SU-DHL-6 (cell line): Measurements from ENCODE around the gene OGT.

Source experiments
- H2AFZ ChIP-seq: fragments of 200-600 bp; sonication (generic); 2 replicates; pipeline ENCODE4 v1.6.1; 2014; ENCODE audit warnings: low read depth, mild to moderate bottlenecking, moderate library complexity, mixed read lengths, antibody characterized with exemption, low read length; ENCODE audit not compliant: severe bottlenecking
- H3F3A ChIP-seq: fragments of 200-600 bp; shearing (Covaris generic); 2 replicates; pipeline ENCODE4 v1.6.0; 2016; ENCODE audit warnings: antibody characterized with exemption, mild to moderate bottlenecking; ENCODE audit not compliant: insufficient read depth
- H3K27ac ChIP-seq: fragments of 200-600 bp; sonication (generic); 2 replicates; pipeline ENCODE4 v1.5.1; 2016; ENCODE audit warnings: low read depth, mild to moderate bottlenecking, low read length, moderate library complexity, mixed read lengths
- H3K27me3 ChIP-seq: fragments of 200-600 bp; sonication (generic), shearing (Covaris generic); 2 replicates; pipeline ENCODE4 v1.6.0; 2014; ENCODE audit warnings: mild to moderate bottlenecking, low read length
- H3K36me3 ChIP-seq: fragments of 200-600 bp; sonication (generic); 2 replicates; pipeline ENCODE4 v1.6.1; 2014; ENCODE audit warnings: mild to moderate bottlenecking, low read length, mixed read lengths
- H3K4me2 ChIP-seq: fragments of 300-600, 200-600 bp; shearing (Covaris generic), sonication (generic); 2 replicates; pipeline ENCODE4 v1.6.0; 2014; ENCODE audit warnings: low read length, low read depth, mild to moderate bottlenecking; ENCODE audit not compliant: poor library complexity, severe bottlenecking
- H3K4me3 ChIP-seq: fragments of 200-600 bp; sonication (generic); 2 replicates; pipeline ENCODE4 v1.5.1; 2014; ENCODE audit warnings: antibody characterized with exemption, low read length, mild to moderate bottlenecking, mixed read lengths; ENCODE audit not compliant: insufficient read depth, poor library complexity, severe bottlenecking
- H3K79me2 ChIP-seq: fragments of 200-600 bp; sonication (generic); 2 replicates; pipeline ENCODE4 v1.6.1; 2014; ENCODE audit warnings: mild to moderate bottlenecking, low read length, moderate library complexity; ENCODE audit not compliant: insufficient read depth
- H3K9ac ChIP-seq: fragments of 200-600 bp; sonication (generic); 2 replicates; pipeline ENCODE4 v1.7.0; 2014; ENCODE audit warnings: mild to moderate bottlenecking, low read length
- H3K9me2 ChIP-seq: fragments of 200-600 bp; sonication (generic); replicated peaks from 2 replicates; pipeline ENCODE4 v1.6.1; 2014; ENCODE audit warnings: low read length; ENCODE audit not compliant: insufficient read depth
- H3K9me3 ChIP-seq: fragments of 200-600 bp; sonication (generic); 2 replicates; pipeline ENCODE4 v1.6.1; 2014; ENCODE audit warnings: low read length, mixed read lengths; ENCODE audit not compliant: insufficient read depth
- H4K20me1 ChIP-seq: fragments of 200-600 bp; sonication (generic); 2 replicates; pipeline ENCODE4 v1.6.1; 2014; ENCODE audit warnings: low read depth, mild to moderate bottlenecking, antibody characterized with exemption, low read length, moderate library complexity, mixed read lengths
- EZH2phosphoT487 ChIP-seq: fragments of 200-600 bp; sonication (generic), shearing (Covaris generic); conservative IDR thresholded peaks from 2 replicates; pipeline ENCODE4 v1.6.1; 2018; ENCODE audit warnings: mild to moderate bottlenecking, antibody characterized with exemption, low read length, moderate library complexity, mixed read lengths
- TF ChIP-seq, protein P1 (sequence below): fragments of 200-600 bp; sonication (generic); IDR thresholded peaks from one replicate; pipeline ENCODE4 v1.5.1; 2017; ENCODE audit warnings: antibody characterized with exemption, mild to moderate bottlenecking, low read length, moderate library complexity; ENCODE audit not compliant: insufficient read depth, poor library complexity, severe bottlenecking

Gene OGT

DNA sequence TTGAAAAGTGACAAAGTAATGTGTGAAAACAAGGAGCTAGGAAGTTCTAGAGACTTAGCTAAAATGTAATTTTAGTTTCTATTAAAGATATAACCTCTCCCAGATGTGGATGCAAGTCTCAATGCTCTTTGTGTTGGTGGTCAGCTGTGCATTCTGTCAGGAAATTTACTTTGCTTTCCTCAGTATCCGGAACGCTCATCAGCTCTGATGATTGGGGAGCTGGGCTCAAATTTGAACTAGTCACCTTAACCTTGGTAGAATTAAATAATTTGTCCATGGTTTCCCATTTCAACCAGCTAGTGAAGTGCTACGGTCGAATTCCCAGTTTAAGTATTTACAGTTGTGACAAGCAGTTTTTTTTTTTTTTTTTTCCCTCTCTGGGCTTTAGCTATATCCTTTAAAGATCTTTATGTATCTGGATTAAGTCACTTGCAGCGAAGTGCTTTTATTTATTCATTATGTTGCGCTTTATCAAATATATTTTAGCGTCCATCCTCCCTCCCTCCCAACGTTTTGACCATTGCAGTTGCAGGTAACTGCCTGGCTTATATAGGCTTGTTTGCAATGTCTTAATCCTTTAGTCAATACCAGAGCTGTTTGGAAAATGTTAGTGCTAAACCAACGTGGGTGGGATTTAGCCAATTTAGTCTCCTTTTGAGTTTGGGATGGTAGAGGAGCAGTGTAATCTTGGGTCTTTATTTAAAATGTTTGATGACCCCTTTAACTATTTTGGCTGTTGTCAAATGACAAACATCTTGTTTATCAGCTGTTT is 2.1 kb downstream of the OGT start:
- Histone ChIP-seq H2AFZ (no peak overlapping the region), H3K4me3 (peak overlapping the region; percentile 70), H3K9ac (peak overlapping the region; percentile 96), H3K9me3 (no peaks in the 10 kb centered on the region), H3K27me3 (no peaks in the 10 kb centered on the region), H3K9me2 (no peaks in the 10 kb centered on the region), H4K20me1 (peaks cover 25% of the 10 kb centered on the region), H3K4me2 (peak overlapping the region; percentile 97), H3K79me2 (peaks cover 70% of the 10 kb centered on the region), H3K36me3 (peaks cover 16% of the 10 kb centered on the region; the same call in 1 of the 2 replicates), H3F3A (peaks cover 5% of the 10 kb centered on the region; the same call in 1 of the 2 replicates), H3K27ac (no peak overlapping the region)
- TF ChIP-seq, protein P1, sequence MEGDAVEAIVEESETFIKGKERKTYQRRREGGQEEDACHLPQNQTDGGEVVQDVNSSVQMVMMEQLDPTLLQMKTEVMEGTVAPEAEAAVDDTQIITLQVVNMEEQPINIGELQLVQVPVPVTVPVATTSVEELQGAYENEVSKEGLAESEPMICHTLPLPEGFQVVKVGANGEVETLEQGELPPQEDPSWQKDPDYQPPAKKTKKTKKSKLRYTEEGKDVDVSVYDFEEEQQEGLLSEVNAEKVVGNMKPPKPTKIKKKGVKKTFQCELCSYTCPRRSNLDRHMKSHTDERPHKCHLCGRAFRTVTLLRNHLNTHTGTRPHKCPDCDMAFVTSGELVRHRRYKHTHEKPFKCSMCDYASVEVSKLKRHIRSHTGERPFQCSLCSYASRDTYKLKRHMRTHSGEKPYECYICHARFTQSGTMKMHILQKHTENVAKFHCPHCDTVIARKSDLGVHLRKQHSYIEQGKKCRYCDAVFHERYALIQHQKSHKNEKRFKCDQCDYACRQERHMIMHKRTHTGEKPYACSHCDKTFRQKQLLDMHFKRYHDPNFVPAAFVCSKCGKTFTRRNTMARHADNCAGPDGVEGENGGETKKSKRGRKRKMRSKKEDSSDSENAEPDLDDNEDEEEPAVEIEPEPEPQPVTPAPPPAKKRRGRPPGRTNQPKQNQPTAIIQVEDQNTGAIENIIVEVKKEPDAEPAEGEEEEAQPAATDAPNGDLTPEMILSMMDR = no peak
- no peak for TF ChIP-seq EZH2phosphoT487

DNA sequence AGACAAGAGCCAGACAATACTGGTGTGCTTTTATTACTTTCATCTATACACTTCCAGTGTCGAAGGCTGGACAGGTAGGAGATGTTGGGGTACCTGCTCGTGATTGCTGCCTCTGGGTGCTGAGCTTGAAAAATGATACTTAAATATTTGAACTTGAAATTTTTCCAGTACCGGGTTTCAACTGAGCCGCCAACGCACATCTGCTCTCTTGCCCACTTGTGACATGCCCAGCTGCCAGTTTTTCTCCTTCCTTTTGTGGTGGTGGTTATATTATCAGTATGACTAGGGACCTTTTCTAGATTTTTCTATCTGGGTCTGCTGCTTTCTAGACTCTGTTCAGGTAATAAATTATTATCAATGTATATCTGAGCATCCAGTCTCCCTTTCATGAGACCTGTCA is 3.4 kb downstream of the OGT start:
- H3K9me2 ChIP-seq = no peaks in the 10 kb centered on the region
- TF ChIP-seq, protein P1 = no peak
- TF ChIP-seq EZH2phosphoT487 = no peak
- no peaks in the 10 kb centered on the region for H3K27me3 ChIP-seq
- no peak overlapping the region for H2AFZ ChIP-seq
- H3K9ac ChIP-seq = peak overlapping the region; percentile 96
- peak overlapping the region; percentile 70 for H3K4me3 ChIP-seq
- no peaks in the 10 kb centered on the region for H3K9me3 ChIP-seq
- peak overlapping the region; percentile 97 for H3K4me2 ChIP-seq
- H3K36me3 ChIP-seq = peaks cover 16% of the 10 kb centered on the region; the same call in 1 of the 2 replicates
- peaks cover 84% of the 10 kb centered on the region for H3K79me2 ChIP-seq
- H3K27ac ChIP-seq = no peak overlapping the region
- H4K20me1 ChIP-seq = peaks cover 26% of the 10 kb centered on the region
- peaks cover 9% of the 10 kb centered on the region; the same call in 1 of the 2 replicates for H3F3A ChIP-seq

DNA sequence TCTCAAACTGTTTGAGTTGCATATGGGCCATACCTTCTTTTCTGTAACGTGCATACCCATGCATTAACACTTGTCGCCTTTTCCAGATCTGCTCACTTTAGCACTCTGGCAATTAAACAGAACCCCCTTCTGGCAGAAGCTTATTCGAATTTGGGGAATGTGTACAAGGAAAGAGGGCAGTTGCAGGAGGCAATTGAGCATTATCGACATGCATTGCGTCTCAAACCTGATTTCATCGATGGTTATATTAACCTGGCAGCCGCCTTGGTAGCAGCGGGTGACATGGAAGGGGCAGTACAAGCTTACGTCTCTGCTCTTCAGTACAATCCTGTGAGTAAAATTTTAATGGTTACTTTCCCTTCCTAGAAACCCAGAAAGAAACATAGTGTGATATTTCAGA is 4.8 kb downstream of the OGT start:
- Histone ChIP-seq H3K79me2 (peaks cover 98% of the 10 kb centered on the region), H2AFZ (no peak overlapping the region), H3K27me3 (no peaks in the 10 kb centered on the region), H3K4me3 (no peak overlapping the region), H3K9ac (no peak overlapping the region), H3K9me3 (no peaks in the 10 kb centered on the region), H4K20me1 (peaks cover 35% of the 10 kb centered on the region), H3K9me2 (no peaks in the 10 kb centered on the region), H3K27ac (no peak overlapping the region), H3F3A (peaks cover 9% of the 10 kb centered on the region; the same call in 1 of the 2 replicates), H3K4me2 (peak overlapping the region; percentile 35), H3K36me3 (peaks cover 16% of the 10 kb centered on the region; the same call in 1 of the 2 replicates)
- no peak for TF ChIP-seq EZH2phosphoT487
- TF ChIP-seq, protein P1 = no peak
